NCI-H2107 (cell line): Measurements from ENCODE around the gene PRR5L.

ENCODE experiments used
- DNase-seq: peaks from one replicate; lab custom pipeline; 2025; lab: John Stamatoyannopoulos, UW

Gene PRR5L

GRCh38 chr11:36432738-36433137 lies 136.7 kb downstream of the PRR5L start:
- no peak for DNase-seq

GRCh38 chr11:36436064-36436463 lies 140.0 kb downstream of the PRR5L start:
- DNase-seq = no peak

GRCh38 chr11:36436589-36436988 lies 140.5 kb downstream of the PRR5L start:
- DNase-seq = no peak

GRCh38 chr11:36437413-36437812 lies 141.3 kb downstream of the PRR5L start:
- DNase-seq = no peak

GRCh38 chr11:36438126-36438525 lies 142.0 kb downstream of the PRR5L start:
- DNase-seq = no peak

- no peak for DNase-seq
These were observed 145.6 kb downstream of the PRR5L start for GRCh38 chr11:36441610-36442208.

- no peak for DNase-seq
These were observed 147.6 kb downstream of the PRR5L start for GRCh38 chr11:36443661-36444060.

GRCh38 chr11:36446135-36446534 lies 150.0 kb downstream of the PRR5L start:
- DNase-seq = no peak

- DNase-seq = no peak
These were observed 151.4 kb downstream of the PRR5L start for GRCh38 chr11:36447514-36447913.

- no peak for DNase-seq
These were observed 151.9 kb downstream of the PRR5L start for GRCh38 chr11:36447947-36448346.

- no peak for DNase-seq
These were observed 153.5 kb downstream of the PRR5L start for GRCh38 chr11:36449561-36450096.

GRCh38 chr11:36450110-36450572 lies 154.1 kb downstream of the PRR5L start:
- peak; percentile 29 for DNase-seq

GRCh38 chr11:36451045-36451444 lies 155.0 kb downstream of the PRR5L start:
- no peak for DNase-seq

GRCh38 chr11:36451681-36452080 lies 155.6 kb downstream of the PRR5L start:
- DNase-seq = no peak

- peak; percentile 30 for DNase-seq
These were observed 156.3 kb downstream of the PRR5L start for GRCh38 chr11:36452236-36452940.

GRCh38 chr11:36452961-36453360 lies 156.9 kb downstream of the PRR5L start:
- no peak for DNase-seq

GRCh38 chr11:36453678-36454077 lies 157.6 kb downstream of the PRR5L start:
- no peak for DNase-seq

- no peak for DNase-seq
These were observed 158.5 kb downstream of the PRR5L start for GRCh38 chr11:36454551-36454940.

- DNase-seq = peak; percentile 10
These were observed 159.0 kb downstream of the PRR5L start for GRCh38 chr11:36454941-36455631.

- no peak for DNase-seq
These were observed 159.6 kb downstream of the PRR5L start for GRCh38 chr11:36455658-36456111.

- DNase-seq = no peak
These were observed 160.1 kb downstream of the PRR5L start for GRCh38 chr11:36456156-36456555.

GRCh38 chr11:36458129-36458915 lies 162.2 kb downstream of the PRR5L start:
- DNase-seq = no peak
